ENCODE measurements around the gene SH3PXD2A.

Gene SH3PXD2A

GRCh38 chr10:103572347-103573204 is 282.8 kb downstream of the SH3PXD2A start:
- TF ChIP-seq CTCF (IDR thresholded peaks at IDR 0.05; ENCODE audit: low read depth, low read length), result no peak
- no peak overlapping the region for H3K4me3 ChIP-seq (replicated peaks in 1 of 2; ENCODE audit: low read depth in 2 of 2, low read length in 2 of 2)
- no peak for DNase-seq (ENCODE audit: low read depth in 2 of 2)

DNA sequence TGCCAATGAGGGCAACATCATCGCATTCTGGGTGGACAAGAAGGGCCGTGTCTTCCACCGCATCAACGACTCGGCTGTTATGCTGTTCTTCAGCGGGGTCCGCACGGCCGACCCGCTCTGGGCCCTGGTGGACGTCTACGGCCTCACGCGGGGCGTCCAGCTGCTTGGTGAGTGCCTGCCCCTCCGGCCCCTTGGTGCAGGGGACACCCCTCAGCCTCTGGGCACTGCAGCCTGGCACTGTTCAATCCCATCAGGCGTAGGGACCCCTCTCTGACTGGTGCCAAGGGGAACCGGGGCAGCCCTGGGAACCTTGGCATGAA is 283.8 kb downstream of the SH3PXD2A start:
- DNase-seq (ENCODE audit: low read depth in 2 of 2), result no peak
- no peak for TF ChIP-seq CTCF (IDR thresholded peaks at IDR 0.05; ENCODE audit: low read depth, low read length)
- no peak overlapping the region for H3K4me3 ChIP-seq (replicated peaks in 1 of 2; ENCODE audit: low read depth in 2 of 2, low read length in 2 of 2)

- no peak for DNase-seq (ENCODE audit: low read depth in 2 of 2)
- TF ChIP-seq CTCF (IDR thresholded peaks at IDR 0.05; ENCODE audit: low read depth, low read length), result no peak
- no peak overlapping the region for H3K4me3 ChIP-seq (replicated peaks in 1 of 2; ENCODE audit: low read depth in 2 of 2, low read length in 2 of 2)
These were observed 284.3 kb downstream of the SH3PXD2A start for GRCh38 chr10:103570844-103571655.

GRCh38 chr10:103569896-103570295 is 285.5 kb downstream of the SH3PXD2A start:
- DNase-seq (ENCODE audit: low read depth in 2 of 2), result peak in 1 of 2 donors; percentile 24
- TF ChIP-seq CTCF (IDR thresholded peaks at IDR 0.05; ENCODE audit: low read depth, low read length), result no peak
- no peak overlapping the region for H3K4me3 ChIP-seq (replicated peaks in 1 of 2; ENCODE audit: low read depth in 2 of 2, low read length in 2 of 2)

DNA sequence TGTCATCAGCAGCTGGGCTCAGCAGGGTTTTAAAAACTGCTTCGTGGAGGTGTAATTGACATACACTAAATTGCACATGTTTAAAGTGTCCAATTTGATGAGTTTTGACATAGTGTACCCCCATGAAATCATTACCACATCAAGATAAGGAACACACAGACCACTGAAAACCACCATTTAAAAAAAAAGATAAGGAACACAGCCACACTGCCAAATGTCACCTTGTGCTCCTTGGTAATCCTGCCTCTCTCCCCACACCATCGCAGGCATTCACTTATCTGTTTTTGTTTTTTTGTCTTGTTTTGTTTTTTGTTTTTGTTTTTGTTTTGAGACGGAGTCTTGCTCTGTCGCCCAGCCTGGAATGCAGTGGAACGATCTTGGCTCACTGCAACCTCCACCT is 286.9 kb downstream of the SH3PXD2A start:
- no peak for DNase-seq (ENCODE audit: low read depth in 2 of 2)
- no peak overlapping the region for H3K4me3 ChIP-seq (replicated peaks in 1 of 2; ENCODE audit: low read depth in 2 of 2, low read length in 2 of 2)
- no peak for TF ChIP-seq CTCF (IDR thresholded peaks at IDR 0.05; ENCODE audit: low read depth, low read length)

- no peak overlapping the region for H3K4me3 ChIP-seq (replicated peaks in 1 of 2; ENCODE audit: low read depth in 2 of 2, low read length in 2 of 2)
- no peak for TF ChIP-seq CTCF (IDR thresholded peaks at IDR 0.05; ENCODE audit: low read depth, low read length)
- DNase-seq (ENCODE audit: low read depth in 2 of 2), result peak in 1 of 2 donors; percentile 9
These were observed 288.8 kb downstream of the SH3PXD2A start for GRCh38 chr10:103566536-103566935.

Measured in cardiac fibroblast (primary cell).